Left colon (tissue), 2 donors: ENCODE measurements around the gene FRMD5. TPM values are rescaled to one million over a fixed set of nuclear protein-coding genes. Genes with fewer than 3 reads are reported as not detected.
"Not testable (repeated sequence)": the region's sequence is repeated elsewhere in the genome, so short reads cannot be mapped to it uniquely, and the experiment has no call there.

Experiments used
- ATAC-seq: fragments of 200-7000 bp; cut with Tn5 transposase; one replicate; pipeline ENCODE4 v1.9.1; 2020; ENCODE audit warnings: mild to moderate bottlenecking, moderate library complexity
- DNase-seq, 2 donors: peaks; one replicate each; pipeline ENCODE4 v3.0.0-alpha.2; 2020
- intact Hi-C, 2 donors: fragments of 100-400 bp; cut with DNase I in 1 of 2; cut with micrococcal nuclease in 1 of 2; formaldehyde crosslinking; loops; one replicate each; pipeline versions ENCODE4 v1.11.2 to v1.14.0; 2022; cut with DNase I, micrococcal nuclease
- total RNA-seq, 2 donors: library from RNA; stranded (reverse); fragmentation: NEBNext Ultra II Directional; extraction: Animal tissue kit (Norgen Biotek cat#: 25700); gene quantifications; one replicate each; pipeline ENCODE4 v1.2.1, GENCODE V29; 2021
- donor health status: DM: no; HTN: no; CAD: no.
- donor health status: DM: yes; HTN: yes; CAD: no.

The FRMD5 gene
- total RNA-seq, 2 donors from 2014 or later = 1.6 to 2.0 TPM

DNA sequence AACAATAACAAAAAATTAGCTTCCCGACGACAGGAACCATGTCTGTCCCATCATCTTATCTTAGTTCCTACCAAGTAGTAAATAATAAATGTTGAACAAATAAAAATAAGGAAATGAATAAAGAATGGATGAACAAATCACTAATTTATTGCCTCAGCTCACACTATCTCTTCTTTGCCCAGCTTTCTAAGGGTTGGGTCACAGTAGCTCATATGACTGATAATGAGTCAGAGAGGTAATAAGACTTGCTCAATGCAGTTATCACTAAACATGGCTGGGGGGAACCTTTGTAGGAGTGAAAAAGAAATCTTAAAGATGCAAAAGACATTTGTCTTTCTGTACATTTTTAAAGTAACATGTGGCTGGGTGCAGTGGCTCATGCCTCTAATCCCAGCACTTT lies 186.0 kb downstream of the FRMD5 start:
- ATAC-seq (no peak), DNase-seq (no peak)

GRCh38 chr15:44000248-44000647 lies 194.8 kb downstream of the FRMD5 start:
- intact Hi-C loops, DNase-seq, ATAC-seq: not testable (repeated sequence)

More for the DNA sequence above, 186.0 kb downstream of the FRMD5 start:
- intact Hi-C loops = no loop called here

DNA sequence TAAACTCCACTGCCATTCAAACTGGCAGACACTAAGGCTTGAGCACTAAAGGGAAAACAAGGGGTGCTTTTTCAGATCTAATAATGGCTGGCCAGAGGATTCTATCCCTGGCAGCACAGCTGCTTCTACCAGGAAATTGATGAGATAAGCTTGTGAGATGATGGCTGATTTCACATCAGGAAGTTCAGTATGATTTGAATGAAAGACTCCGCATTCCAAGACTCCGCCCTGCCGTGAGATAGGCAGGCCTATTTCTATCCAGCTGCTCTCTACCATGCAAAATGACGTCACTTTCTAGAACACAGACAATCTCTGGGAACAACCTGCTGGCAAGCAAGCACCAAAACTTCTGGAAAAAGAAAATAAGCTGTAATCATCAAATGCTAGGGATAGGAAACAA lies 196.5 kb downstream of the FRMD5 start:
- ATAC-seq = peak; percentile 100
- peak; percentile 54 to 74 for DNase-seq
- intact Hi-C loops = no loop called here

DNA sequence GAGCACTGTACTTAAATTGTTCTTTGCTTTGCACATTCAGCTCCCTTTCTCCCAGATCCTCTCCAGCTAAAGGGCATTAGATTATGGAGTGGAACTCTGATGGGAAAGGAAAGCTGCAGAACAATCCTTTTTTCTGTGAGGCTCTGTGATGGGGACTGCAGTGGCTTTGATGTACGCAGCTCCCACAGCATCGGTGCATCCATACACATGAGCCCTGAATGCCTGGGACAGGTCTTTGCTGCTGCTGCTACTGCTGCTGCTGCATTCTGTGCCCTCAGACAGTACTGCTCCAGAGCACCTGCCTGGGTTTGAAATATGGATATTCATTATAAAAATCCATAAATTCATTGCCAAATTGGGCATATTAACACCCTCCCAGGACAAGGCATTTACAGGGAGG lies 203.9 kb downstream of the FRMD5 start:
- no peak for ATAC-seq
- intact Hi-C loops = no loop called here
- no peak for DNase-seq

- ATAC-seq (no peak), DNase-seq (no peak)
- intact Hi-C loops = no loop called here
Observed at GRCh38 chr15:43989938-43990337, 205.1 kb downstream of the FRMD5 start.

- intact Hi-C loops = no loop called here
- ATAC-seq = no peak
- no peak for DNase-seq
Observed at GRCh38 chr15:43988900-43989299, 206.2 kb downstream of the FRMD5 start.

- DNase-seq (no peak), ATAC-seq (no peak)
- intact Hi-C loops = no loop called here
Observed at GRCh38 chr15:43987924-43988323, 207.1 kb downstream of the FRMD5 start.

- ATAC-seq (no peak), DNase-seq (no peak)
- intact Hi-C loops = no loop called here
Observed at GRCh38 chr15:43985976-43986680, 208.9 kb downstream of the FRMD5 start.

DNA sequence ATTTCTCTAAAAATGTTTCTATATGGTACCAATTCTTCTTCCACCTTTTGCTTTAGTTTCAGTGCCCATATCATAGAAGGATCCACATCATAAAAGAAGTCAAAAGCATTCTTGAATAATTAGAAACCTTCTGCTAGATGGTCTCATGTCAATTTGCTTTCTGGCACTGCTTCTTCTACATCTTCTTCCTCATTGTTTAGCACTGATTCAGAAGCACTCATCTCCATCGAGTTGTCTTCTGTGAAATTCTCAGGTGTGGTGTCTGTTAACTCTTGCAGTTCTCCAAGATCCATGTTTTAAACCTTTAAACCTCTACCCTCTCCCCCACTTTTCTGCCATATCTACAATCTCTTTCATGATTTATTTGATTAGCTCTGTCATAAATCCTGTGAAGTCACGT lies 213.5 kb downstream of the FRMD5 start:
- intact Hi-C loops = no loop called here
- DNase-seq (no peak), ATAC-seq (peak; percentile 19)

- intact Hi-C loops = no loop called here
- ATAC-seq = no peak
- no peak for DNase-seq
Observed at GRCh38 chr15:43977072-43977884, 217.8 kb downstream of the FRMD5 start.

GRCh38 chr15:43975770-43976169 lies 219.3 kb downstream of the FRMD5 start:
- DNase-seq (no peak), ATAC-seq (no peak)
- intact Hi-C loops = no loop called here

DNA sequence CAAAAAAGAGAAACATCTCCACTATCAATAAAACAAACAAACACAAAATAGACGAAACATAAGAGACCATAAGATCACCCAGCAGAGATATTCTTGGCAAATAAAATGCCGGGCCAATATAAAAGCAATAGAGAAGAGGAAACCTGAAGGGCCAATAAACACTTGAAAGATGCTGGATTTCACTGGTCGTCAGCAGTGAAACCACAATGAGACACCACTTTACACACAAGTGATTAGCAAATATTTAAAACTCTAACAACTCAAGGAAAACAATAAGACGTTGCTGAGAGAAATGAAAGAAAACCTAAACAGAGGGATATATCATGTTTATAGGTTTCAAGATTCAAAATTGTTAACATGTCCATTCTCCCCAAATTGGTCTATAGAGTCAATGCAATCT lies 219.7 kb downstream of the FRMD5 start:
- no peak for ATAC-seq
- intact Hi-C loops = no loop called here
- DNase-seq = no peak

DNA sequence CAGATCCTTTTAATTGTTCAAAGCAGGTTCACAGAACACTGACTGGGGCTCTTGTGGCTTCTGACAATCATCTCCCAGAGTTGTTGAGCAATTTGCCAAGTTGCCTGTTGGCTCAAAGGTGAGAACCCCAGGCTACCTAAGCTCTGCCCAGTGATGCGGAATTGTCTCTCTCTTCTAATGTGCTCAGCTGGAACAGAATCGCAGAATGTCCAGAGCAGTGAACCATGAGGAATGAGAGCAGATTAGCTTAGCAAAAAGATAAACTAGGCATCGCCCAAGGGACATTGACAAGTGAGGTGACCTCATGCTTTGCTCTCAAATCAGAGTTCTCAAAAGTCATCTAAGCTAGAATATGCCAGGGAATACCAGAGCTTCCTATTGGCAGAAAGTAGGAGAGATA lies 220.2 kb downstream of the FRMD5 start:
- DNase-seq (no peak), ATAC-seq (no peak)
- intact Hi-C loops = no loop called here

- no peak for DNase-seq
- ATAC-seq = no peak
- intact Hi-C loops = no loop called here
Observed at GRCh38 chr15:43969802-43970375, 225.2 kb downstream of the FRMD5 start.

GRCh38 chr15:43968551-43968950 lies 226.5 kb downstream of the FRMD5 start:
- ATAC-seq = no peak
- DNase-seq = no peak
- intact Hi-C loops = no loop called here

DNA sequence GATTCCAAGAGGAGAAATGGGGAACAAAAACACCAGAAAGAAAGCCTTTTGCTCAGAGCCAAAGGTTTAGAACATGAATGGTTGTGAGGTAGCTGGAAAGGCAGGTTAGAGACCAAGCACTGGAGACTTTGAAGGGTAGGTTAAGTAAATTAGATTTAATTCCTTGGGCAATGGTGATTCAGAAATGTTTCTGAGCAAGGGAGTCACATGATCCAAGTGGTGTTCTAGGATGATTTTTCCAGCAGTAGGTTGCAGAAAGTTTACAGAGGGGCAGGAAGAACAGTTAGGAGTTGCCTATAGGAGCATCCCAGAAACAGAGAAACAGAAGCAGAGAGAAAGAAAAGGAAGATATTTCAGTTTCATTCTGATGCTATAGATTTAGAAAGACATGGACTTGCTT lies 228.4 kb downstream of the FRMD5 start:
- intact Hi-C loops = no loop called here
- no peak for ATAC-seq
- DNase-seq = no peak

GRCh38 chr15:43958861-43959330 lies 236.2 kb downstream of the FRMD5 start:
- no peak for ATAC-seq
- intact Hi-C loops = no loop called here
- no peak for DNase-seq

DNA sequence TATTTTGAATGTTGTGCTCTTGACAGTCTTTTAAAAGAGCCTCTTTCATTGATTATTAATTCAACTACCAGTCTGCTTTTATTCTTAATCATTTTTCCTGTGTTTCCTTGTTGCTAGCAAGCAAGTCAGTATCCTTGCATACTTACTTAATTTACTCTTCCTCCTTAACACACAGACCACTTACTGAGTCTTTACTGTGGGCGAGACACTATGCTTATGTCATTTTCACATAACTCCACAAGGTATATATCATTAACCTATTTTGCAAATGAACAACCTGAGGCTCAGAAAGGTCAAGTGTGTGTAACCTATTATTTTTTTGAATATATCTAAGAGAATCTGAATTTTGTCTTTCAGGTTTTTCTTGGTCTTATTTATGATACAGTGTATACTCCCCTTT lies 237.3 kb downstream of the FRMD5 start:
- ATAC-seq = no peak
- intact Hi-C loops = no loop called here
- no peak for DNase-seq

- no peak for DNase-seq
- ATAC-seq = no peak
- intact Hi-C loops = no loop called here
Observed at GRCh38 chr15:43955140-43955539, 239.9 kb downstream of the FRMD5 start.

GRCh38 chr15:43954181-43954621 lies 240.9 kb downstream of the FRMD5 start:
- DNase-seq (no peak), ATAC-seq (no peak)
- intact Hi-C loops = no loop called here
